ENCODE data around the gene TTC21B. TPM values are rescaled to one million over a fixed set of nuclear protein-coding genes. Genes with fewer than 3 reads are reported as not detected.

Gene TTC21B
- total and polyA plus RNA-seq, 10 of the 15 experiments (the other 5 are each of a cell fraction or from before 2014, with no cell fraction given): 2.7 to 22.4 (median 11.3) TPM

DNA sequence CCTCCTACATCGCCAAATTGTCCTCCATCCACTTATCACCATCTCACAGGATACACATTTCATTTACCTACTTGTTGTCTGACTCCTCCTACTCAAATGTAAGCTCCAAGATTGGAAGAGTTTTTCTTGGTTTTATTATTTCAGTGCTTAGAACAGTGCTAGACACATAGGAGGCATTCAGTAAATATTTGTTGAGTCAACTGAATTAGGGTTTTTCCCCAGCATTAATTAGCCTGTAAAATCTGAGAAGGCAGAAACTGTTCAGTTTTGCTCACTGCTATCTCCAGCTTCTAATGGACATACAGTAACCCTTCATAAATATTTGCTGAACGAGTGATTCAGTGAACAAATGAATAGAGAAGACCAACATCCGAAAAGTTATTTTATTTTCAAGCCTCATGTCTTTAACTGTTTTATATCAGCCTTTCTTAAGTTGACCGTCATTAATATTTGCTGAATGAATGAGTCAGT is 800 bp downstream of the TTC21B start:
- Histone ChIP-seq H3K27ac (ENCODE audit: control insufficient read depth, insufficient read depth) (peak overlapping the region; percentile 78; the same call in 1 of the 2 replicates), H4K20me1 (ENCODE audit: control insufficient read depth, insufficient read depth) (no peaks in the 10 kb centered on the region), H3K4me3 (peak overlapping the region; percentile 81), H3K4me1 (ENCODE audit: control insufficient read depth, insufficient read depth, low read length) (no peaks in the 10 kb centered on the region; the same call in 1 of the 2 replicates), H3K9ac (ENCODE audit: control insufficient read depth, insufficient read depth, low read length) (peak overlapping the region; percentile 82), H3K4me2 (ENCODE audit: control insufficient read depth, insufficient read depth) (peak overlapping the region; percentile 79), H3K9me3 (replicated peaks; ENCODE audit: control insufficient read depth, insufficient read depth, low read length) (no peaks in the 10 kb centered on the region), H3K36me3 (ENCODE audit: control insufficient read depth in 2 of 2, insufficient read depth in 2 of 2, low read length in 1 of 2) (no peaks in the 10 kb centered on the region), H3K27me3 (replicated peaks in 1 of 2; ENCODE audit: control insufficient read depth in 2 of 2, insufficient read depth in 2 of 2, low read length in 1 of 2) (no peaks in the 10 kb centered on the region), H3K79me2 (ENCODE audit: control insufficient read depth, insufficient read depth, low read length) (peaks cover 21% of the 10 kb centered on the region), H2AFZ (ENCODE audit: control insufficient read depth, low read depth, low read length) (peak overlapping the region; percentile 99)
- WGBS (ENCODE audit: insufficient coverage, insufficient replicate concordance, low lambda C conversion rate, missing lambda C conversion rate): 25% methylated on average over 4 of the region's 4 CpGs
- peak; percentile 92 for TF ChIP-seq ZNF24 (IDR thresholded peaks at IDR 0.05)
- TF ChIP-seq, protein P1, sequence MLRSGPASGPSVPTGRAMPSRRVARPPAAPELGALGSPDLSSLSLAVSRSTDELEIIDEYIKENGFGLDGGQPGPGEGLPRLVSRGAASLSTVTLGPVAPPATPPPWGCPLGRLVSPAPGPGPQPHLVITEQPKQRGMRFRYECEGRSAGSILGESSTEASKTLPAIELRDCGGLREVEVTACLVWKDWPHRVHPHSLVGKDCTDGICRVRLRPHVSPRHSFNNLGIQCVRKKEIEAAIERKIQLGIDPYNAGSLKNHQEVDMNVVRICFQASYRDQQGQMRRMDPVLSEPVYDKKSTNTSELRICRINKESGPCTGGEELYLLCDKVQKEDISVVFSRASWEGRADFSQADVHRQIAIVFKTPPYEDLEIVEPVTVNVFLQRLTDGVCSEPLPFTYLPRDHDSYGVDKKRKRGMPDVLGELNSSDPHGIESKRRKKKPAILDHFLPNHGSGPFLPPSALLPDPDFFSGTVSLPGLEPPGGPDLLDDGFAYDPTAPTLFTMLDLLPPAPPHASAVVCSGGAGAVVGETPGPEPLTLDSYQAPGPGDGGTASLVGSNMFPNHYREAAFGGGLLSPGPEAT (IDR thresholded peaks at IDR 0.05; ENCODE audit: low read depth): no peak
- FAIRE-seq: no peak
- DNase-seq (ENCODE audit: low read depth, low spot score): no peak
- RAD21 ChIA-PET (ENCODE audit: unreplicated experiment): interaction anchor here (0.6 to 1.8 kb wide), 7 partner anchors 8 to 394 kb away, joined by 3 to 8 read pairs (median 3); partner anchors contain the start of gene SCN1A
- POLR2A ChIA-PET: interaction anchor here (0.7 to 1.6 kb wide), 4 partner anchors 10 to 535 kb away, joined by 3 to 4 read pairs (median 4); no protein-coding TSS in a partner anchor
- no TSS peak for BruUV-seq (replicated peaks)
- peak; percentile 27 for ATAC-seq
- intact Hi-C loops (cut with micrococcal nuclease; ENCODE audit: unreplicated experiment) (loop anchor here (5.0 kb wide), 1 partner anchor 75 kb away; no protein-coding TSS in a partner anchor), in situ Hi-C loops (cut with MboI) (no loop called here)
- CTCF ChIA-PET: interaction anchor here (0.8 to 3.9 kb wide), 8 partner anchors 8 to 939 kb away, joined by 3 to 17 read pairs (median 4); partner anchors contain the start of gene SCN1A
- SMC1A ChIA-PET (ENCODE audit: uncharacterized antibody, unreplicated experiment): interaction anchor here (0.6 to 2.5 kb wide), 9 partner anchors 10 to 538 kb away, joined by 3 to 8 read pairs (median 3); no protein-coding TSS in a partner anchor

DNA sequence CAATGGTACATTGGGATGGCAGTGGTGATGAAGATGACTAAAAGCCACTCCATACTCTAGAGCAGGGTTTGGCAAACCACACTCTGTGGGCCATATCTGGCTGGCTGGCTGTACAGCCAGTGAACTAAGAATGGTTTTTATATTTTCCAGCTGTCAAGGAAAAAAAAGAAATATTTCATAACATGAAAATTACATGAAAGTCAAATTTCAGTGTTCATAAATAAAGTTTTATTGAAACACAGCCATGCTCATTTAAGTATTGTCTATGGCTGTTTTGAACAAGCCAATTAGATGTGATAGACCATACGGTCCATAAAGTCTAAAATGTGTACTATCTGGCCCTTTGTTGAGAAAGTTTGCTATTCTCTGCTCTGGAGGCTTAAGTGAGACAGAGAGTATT is 1.5 kb downstream of the TTC21B start:
- Histone ChIP-seq H3K36me3 (ENCODE audit: control insufficient read depth in 2 of 2, insufficient read depth in 2 of 2, low read length in 1 of 2) (no peaks in the 10 kb centered on the region), H3K79me2 (ENCODE audit: control insufficient read depth, insufficient read depth, low read length) (peaks cover 21% of the 10 kb centered on the region), H3K4me1 (ENCODE audit: control insufficient read depth, insufficient read depth, low read length) (no peaks in the 10 kb centered on the region; the same call in 1 of the 2 replicates), H2AFZ (ENCODE audit: control insufficient read depth, low read depth, low read length) (no peak overlapping the region), H3K27me3 (replicated peaks in 1 of 2; ENCODE audit: control insufficient read depth in 2 of 2, insufficient read depth in 2 of 2, low read length in 1 of 2) (no peaks in the 10 kb centered on the region), H3K4me3 (peak overlapping the region; percentile 81; the same call in 1 of the 2 replicates), H4K20me1 (ENCODE audit: control insufficient read depth, insufficient read depth) (no peaks in the 10 kb centered on the region), H3K9ac (ENCODE audit: control insufficient read depth, insufficient read depth, low read length) (no peak overlapping the region), H3K4me2 (ENCODE audit: control insufficient read depth, insufficient read depth) (peak overlapping the region; percentile 79; the same call in 1 of the 2 replicates), H3K9me3 (replicated peaks; ENCODE audit: control insufficient read depth, insufficient read depth, low read length) (no peaks in the 10 kb centered on the region), H3K27ac (ENCODE audit: control insufficient read depth, insufficient read depth) (0 out of 2 replicates have a peak overlapping the region, but pooled peaks have one; percentile 1)
- TF ChIP-seq, protein P2, sequence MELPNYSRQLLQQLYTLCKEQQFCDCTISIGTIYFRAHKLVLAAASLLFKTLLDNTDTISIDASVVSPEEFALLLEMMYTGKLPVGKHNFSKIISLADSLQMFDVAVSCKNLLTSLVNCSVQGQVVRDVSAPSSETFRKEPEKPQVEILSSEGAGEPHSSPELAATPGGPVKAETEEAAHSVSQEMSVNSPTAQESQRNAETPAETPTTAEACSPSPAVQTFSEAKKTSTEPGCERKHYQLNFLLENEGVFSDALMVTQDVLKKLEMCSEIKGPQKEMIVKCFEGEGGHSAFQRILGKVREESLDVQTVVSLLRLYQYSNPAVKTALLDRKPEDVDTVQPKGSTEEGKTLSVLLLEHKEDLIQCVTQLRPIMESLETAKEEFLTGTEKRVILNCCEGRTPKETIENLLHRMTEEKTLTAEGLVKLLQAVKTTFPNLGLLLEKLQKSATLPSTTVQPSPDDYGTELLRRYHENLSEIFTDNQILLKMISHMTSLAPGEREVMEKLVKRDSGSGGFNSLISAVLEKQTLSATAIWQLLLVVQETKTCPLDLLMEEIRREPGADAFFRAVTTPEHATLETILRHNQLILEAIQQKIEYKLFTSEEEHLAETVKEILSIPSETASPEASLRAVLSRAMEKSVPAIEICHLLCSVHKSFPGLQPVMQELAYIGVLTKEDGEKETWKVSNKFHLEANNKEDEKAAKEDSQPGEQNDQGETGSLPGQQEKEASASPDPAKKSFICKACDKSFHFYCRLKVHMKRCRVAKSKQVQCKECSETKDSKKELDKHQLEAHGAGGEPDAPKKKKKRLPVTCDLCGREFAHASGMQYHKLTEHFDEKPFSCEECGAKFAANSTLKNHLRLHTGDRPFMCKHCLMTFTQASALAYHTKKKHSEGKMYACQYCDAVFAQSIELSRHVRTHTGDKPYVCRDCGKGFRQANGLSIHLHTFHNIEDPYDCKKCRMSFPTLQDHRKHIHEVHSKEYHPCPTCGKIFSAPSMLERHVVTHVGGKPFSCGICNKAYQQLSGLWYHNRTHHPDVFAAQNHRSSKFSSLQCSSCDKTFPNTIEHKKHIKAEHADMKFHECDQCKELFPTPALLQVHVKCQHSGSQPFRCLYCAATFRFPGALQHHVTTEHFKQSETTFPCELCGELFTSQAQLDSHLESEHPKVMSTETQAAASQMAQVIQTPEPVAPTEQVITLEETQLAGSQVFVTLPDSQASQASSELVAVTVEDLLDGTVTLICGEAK (IDR thresholded peaks at IDR 0.05; ENCODE audit: borderline replicate concordance): peak; percentile 92
- TF ChIP-seq FOXK2 (IDR thresholded peaks at IDR 0.05): no peak
- no peak for TF ChIP-seq ZSCAN29 (IDR thresholded peaks at IDR 0.05)
- TF ChIP-seq, protein P3, sequence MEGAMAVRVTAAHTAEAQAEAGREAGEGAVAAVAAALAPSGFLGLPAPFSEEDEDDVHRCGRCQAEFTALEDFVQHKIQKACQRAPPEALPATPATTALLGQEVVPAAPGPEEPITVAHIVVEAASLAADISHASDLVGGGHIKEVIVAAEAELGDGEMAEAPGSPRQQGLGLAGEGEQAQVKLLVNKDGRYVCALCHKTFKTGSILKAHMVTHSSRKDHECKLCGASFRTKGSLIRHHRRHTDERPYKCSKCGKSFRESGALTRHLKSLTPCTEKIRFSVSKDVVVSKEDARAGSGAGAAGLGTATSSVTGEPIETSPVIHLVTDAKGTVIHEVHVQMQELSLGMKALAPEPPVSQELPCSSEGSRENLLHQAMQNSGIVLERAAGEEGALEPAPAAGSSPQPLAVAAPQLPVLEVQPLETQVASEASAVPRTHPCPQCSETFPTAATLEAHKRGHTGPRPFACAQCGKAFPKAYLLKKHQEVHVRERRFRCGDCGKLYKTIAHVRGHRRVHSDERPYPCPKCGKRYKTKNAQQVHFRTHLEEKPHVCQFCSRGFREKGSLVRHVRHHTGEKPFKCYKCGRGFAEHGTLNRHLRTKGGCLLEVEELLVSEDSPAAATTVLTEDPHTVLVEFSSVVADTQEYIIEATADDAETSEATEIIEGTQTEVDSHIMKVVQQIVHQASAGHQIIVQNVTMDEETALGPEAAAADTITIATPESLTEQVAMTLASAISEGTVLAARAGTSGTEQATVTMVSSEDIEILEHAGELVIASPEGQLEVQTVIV (IDR thresholded peaks at IDR 0.05; ENCODE audit: borderline replicate concordance, partially characterized antibody): no peak
- 0% methylated on average over 1 of the region's 1 CpG for WGBS (ENCODE audit: insufficient coverage, insufficient replicate concordance, low lambda C conversion rate, missing lambda C conversion rate)
- in situ Hi-C loops (cut with MboI): no loop called here
- no peak for ATAC-seq
- POLR2A ChIA-PET: interaction anchor here (1.3 to 1.6 kb wide), 2 partner anchors 9 to 56 kb away, joined by 3 to 4 read pairs; no protein-coding TSS in a partner anchor
- DNase-seq (ENCODE audit: low read depth, low spot score): no peak
- intact Hi-C loops (cut with micrococcal nuclease; ENCODE audit: unreplicated experiment): loop anchor here (5.0 kb wide), 1 partner anchor 75 kb away; no protein-coding TSS in a partner anchor
- CTCF ChIA-PET: interaction anchor here (0.8 to 3.9 kb wide), 4 partner anchors 74 to 938 kb away, joined by 3 to 15 read pairs (median 3); partner anchors contain the start of gene SCN1A
- no TSS peak for BruUV-seq (replicated peaks)
- FAIRE-seq: no peak
- RAD21 ChIA-PET (ENCODE audit: unreplicated experiment): interaction anchor here (0.6 to 1.0 kb wide), 2 partner anchors 176 to 393 kb away, joined by 3 read pairs; partner anchors contain the start of gene SCN1A
- SMC1A ChIA-PET (ENCODE audit: uncharacterized antibody, unreplicated experiment): interaction anchor here (0.8 to 2.5 kb wide), 7 partner anchors 9 to 78 kb away, joined by 3 to 8 read pairs (median 4); no protein-coding TSS in a partner anchor

Measured in GM12878 (cell line).